KMS-11 (cell line): ENCODE measurements around the gene TMEM212.

ENCODE experiments used
- H2AFZ ChIP-seq: fragments of 200-600 bp; sonication (generic); 2 replicates; pipeline ENCODE4 v1.6.1; 2016; ENCODE audit warnings: antibody characterized with exemption, mixed run types, low read depth
- H3K27ac ChIP-seq: fragments of 200-600 bp; sonication (generic); 2 replicates; pipeline ENCODE4 v1.6.1; 2016; ENCODE audit warnings: mild to moderate bottlenecking, mixed run types
- H3K27me3 ChIP-seq: fragments of 200-600 bp; sonication (generic); 2 replicates; pipeline ENCODE4 v1.6.1; 2017; ENCODE audit warnings: mild to moderate bottlenecking, low read depth, mixed run types, moderate library complexity; ENCODE audit not compliant: insufficient read depth
- H3K36me3 ChIP-seq: fragments of 200-600 bp; sonication (generic); 2 replicates; pipeline ENCODE4 v1.6.1; 2017; ENCODE audit warnings: mild to moderate bottlenecking, mixed run types; ENCODE audit not compliant: insufficient read depth
- H3K4me1 ChIP-seq: fragments of 200-600 bp; sonication (generic); 2 replicates; pipeline ENCODE4 v1.6.1; 2016; ENCODE audit warnings: mild to moderate bottlenecking, low read depth, mixed run types; ENCODE audit not compliant: poor library complexity, severe bottlenecking
- H3K4me2 ChIP-seq: fragments of 200-600 bp; sonication (generic); 2 replicates; pipeline ENCODE4 v1.7.0; 2016; ENCODE audit warnings: mild to moderate bottlenecking, mixed run types
- H3K4me3 ChIP-seq: fragments of 200-600 bp; sonication (generic); IDR thresholded peaks from 2 replicates; pipeline ENCODE4 v1.6.1; 2017; ENCODE audit warnings: low read depth, low read length, mixed read lengths; ENCODE audit not compliant: insufficient read depth
- H3K79me2 ChIP-seq: fragments of 200-600 bp; sonication (generic); 2 replicates; pipeline ENCODE4 v1.6.1; 2016; ENCODE audit warnings: low read depth, mixed run types; ENCODE audit not compliant: insufficient read depth
- H3K9ac ChIP-seq: fragments of 200-600 bp; sonication (generic); 2 replicates; pipeline ENCODE4 v1.6.1; 2016; ENCODE audit warnings: mild to moderate bottlenecking, mixed run types
- H4K20me1 ChIP-seq: fragments of 200-600 bp; sonication (generic); 2 replicates; pipeline ENCODE4 v1.6.1; 2016; ENCODE audit warnings: mild to moderate bottlenecking, mixed run types; ENCODE audit not compliant: insufficient read depth
- CTCF ChIP-seq: fragments of 200-600 bp; sonication (generic); conservative IDR thresholded peaks from 2 replicates; pipeline ENCODE4 v1.6.1; 2017; ENCODE audit warnings: low read depth, mild to moderate bottlenecking, antibody characterized with exemption, low read length, moderate library complexity, mixed read lengths

The TMEM212 gene

GRCh38 chr3:171825222-171825828 is 17.8 kb upstream of the TMEM212 start:
- Histone ChIP-seq H3K4me1 (no peaks in the 10 kb centered on the region), H3K36me3 (no peaks in the 10 kb centered on the region), H3K4me2 (no peak overlapping the region), H4K20me1 (no peaks in the 10 kb centered on the region), H3K4me3 (no peak overlapping the region), H3K27ac (no peak overlapping the region), H3K9ac (no peak overlapping the region), H3K79me2 (no peaks in the 10 kb centered on the region), H3K27me3 (no peaks in the 10 kb centered on the region), H2AFZ (no peak overlapping the region)
- TF ChIP-seq CTCF = no peak

GRCh38 chr3:171827385-171827784 is 15.8 kb upstream of the TMEM212 start:
- Histone ChIP-seq H3K27ac (no peak overlapping the region), H3K4me3 (no peak overlapping the region), H3K4me2 (no peak overlapping the region), H3K27me3 (no peaks in the 10 kb centered on the region), H3K4me1 (no peaks in the 10 kb centered on the region), H3K9ac (no peak overlapping the region), H2AFZ (no peak overlapping the region), H3K79me2 (no peaks in the 10 kb centered on the region), H3K36me3 (no peaks in the 10 kb centered on the region), H4K20me1 (no peaks in the 10 kb centered on the region)
- TF ChIP-seq CTCF = no peak

- H3K4me1 ChIP-seq = no peaks in the 10 kb centered on the region
- no peak overlapping the region for H3K27ac ChIP-seq
- H3K4me2 ChIP-seq = no peak overlapping the region
Measured at GRCh38 chr3:171827836-171828458, 15.2 kb upstream of the TMEM212 start.

DNA sequence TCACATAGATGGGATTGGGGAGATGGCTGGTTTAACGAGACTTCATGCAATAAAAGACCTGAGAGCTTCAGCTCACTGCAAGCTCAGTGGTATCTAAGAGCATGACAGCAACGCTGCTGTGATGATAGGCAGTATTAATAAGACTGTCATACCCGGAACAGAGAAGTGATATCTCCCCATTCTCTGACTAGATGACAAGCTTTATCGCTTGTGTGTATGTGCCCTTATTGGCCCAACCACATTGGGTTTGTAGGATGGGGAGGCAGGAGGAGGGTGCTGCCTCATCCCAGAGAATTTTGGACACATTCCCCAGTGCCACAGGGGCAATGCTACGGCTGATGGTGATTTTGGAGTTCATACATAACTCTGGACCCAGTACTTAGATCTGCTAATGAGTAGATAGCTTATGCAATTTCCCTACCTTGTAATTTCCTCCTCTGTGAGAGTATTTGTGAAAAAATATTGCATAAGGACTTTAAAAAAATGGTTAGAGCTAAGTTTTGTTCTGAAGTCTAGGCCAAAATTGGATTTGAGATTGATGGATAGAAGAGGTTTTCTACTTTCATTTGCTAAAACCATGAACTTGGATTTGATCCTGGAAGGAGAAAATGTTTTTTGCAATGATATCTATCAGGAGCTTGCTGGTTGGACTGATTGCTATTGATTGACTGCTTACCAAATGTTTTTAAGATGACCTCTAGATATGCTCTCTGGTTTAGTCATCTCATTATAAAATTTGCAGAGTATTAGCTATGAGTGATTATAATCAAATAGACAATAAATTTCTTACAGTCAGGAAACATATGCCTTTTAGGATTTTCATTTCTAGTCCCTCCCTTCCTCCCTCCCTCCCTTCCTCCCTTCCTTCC is 14.0 kb upstream of the TMEM212 start:
- Histone ChIP-seq H3K4me1 (peaks cover 2% of the 10 kb centered on the region), H3K4me3 (no peak overlapping the region), H2AFZ (no peak overlapping the region), H3K9ac (no peak overlapping the region), H3K27me3 (no peaks in the 10 kb centered on the region), H3K27ac (no peak overlapping the region), H3K4me2 (no peak overlapping the region), H4K20me1 (no peaks in the 10 kb centered on the region), H3K36me3 (no peaks in the 10 kb centered on the region), H3K79me2 (no peaks in the 10 kb centered on the region)
- TF ChIP-seq CTCF = no peak

More at GRCh38 chr3:171827836-171828458, 15.2 kb upstream of the TMEM212 start:
- no peak overlapping the region for H3K4me3 ChIP-seq
- no peaks in the 10 kb centered on the region for H4K20me1 ChIP-seq
- no peak for TF ChIP-seq CTCF
- H3K9ac ChIP-seq = no peak overlapping the region
- H3K79me2 ChIP-seq = no peaks in the 10 kb centered on the region
- no peak overlapping the region for H2AFZ ChIP-seq
- H3K27me3 ChIP-seq = no peaks in the 10 kb centered on the region
- H3K36me3 ChIP-seq = no peaks in the 10 kb centered on the region
